Hepatic stellate cell (primary cell): ENCODE results near the gene PSMD10.

Experiments used
- DNase-seq: peaks from one replicate; pipeline ENCODE4 v3.0.0; 2011; ENCODE audit warnings: low spot score

PSMD10 gene

DNA sequence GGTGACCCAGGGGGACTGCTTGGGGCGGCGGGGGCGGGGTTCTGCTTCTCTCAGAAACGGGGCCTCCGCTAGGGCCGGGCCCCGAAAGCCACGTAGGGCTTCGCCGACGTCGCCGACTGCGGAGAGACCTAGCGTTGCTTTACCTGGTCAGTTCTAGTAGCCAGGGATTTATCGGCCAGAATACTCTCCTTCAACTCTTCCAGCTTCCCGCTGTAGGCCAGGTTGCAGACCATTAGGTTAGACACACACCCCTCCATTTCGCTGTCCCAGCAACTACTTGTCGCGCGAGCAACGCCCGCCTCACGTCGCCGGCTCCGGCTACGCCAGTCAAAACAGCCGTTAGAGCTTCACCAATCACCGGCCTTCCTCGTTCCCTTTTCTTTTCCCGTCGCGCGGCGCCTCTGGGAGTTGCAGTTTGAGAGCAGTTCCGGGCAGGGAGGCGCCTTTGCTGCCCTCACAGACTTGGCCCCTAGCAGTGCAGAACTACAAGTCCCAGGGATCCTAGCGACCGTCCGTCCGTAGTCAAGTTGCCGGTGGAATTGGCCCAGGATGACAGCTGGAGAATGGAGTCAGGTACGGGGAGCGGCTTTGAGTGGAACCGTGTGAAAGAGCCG, at the start of gene PSMD10, which contains the start of gene ATG4A:
PSMD10 (minus strand) TSS at position 279 of the 614 bp plus-strand sequence; CDS start at position 257, 22 bp downstream.
ATG4A (plus strand) TSS at position 515 of the 614 bp plus-strand sequence; CDS start at position 564, 49 bp downstream.
- DNase-seq: peak; percentile 64

DNA sequence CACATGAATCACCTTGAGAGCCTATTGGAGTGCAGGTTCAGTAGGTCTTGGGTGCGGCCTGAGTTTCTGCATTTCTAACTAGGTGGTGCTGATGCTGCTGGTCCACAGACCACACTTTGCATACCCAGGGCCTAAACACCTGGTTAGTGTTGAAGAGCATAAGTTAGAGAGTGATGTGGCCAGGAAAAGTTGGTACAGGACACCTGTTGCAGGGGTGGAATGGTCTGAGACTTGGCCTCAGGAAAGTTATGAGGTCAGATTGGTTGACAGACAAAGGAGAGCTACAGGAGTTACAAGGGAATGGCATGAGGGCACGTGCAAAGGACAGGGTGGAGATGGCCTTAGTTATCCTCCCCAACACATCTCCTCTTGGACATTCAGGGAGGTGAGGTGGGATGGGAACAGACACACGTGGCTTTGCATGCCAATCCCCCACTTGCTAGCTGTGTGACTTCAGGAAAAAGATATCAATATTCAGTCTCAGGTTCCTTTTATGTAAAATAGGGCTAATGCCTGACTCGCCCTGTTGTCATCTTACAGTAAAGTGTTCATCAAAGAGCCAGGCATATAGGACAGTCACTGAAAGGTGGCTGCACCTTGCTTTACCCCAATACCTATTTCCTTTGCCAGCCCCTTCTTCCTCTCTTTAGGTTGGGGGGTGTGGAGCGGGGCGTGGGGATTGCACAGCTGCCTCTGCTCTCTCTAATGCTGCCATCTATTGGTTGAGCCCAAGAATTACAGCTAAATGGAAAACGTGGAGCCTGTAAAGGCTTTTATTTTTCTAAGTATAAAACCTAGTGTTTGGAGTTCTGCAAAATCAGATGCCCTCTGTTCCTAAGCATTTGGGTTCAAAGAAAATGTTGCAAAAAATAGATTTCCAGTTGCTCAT, 47.7 kb upstream of the PSMD10 start:
- no peak for DNase-seq

DNA sequence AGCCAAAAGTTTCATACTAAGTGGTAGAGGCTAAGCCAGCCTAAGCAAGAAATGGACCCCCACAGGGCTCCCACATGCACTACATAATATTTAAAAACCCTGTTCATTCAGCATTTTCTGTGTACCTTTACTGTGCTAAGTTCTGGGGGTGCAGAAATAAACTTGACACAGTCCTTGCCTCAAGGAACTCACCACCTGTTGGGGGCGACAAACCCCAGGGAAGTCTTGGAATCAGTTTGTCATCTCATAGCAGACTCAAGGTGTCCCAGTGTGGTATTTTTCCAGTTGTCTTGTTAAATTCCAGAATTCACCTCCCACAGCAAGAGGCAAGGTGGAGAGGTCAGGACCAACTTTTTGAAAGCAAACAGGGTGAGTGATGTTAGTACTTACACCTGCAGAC, 43.4 kb upstream of the PSMD10 start:
- no peak for DNase-seq

GRCh38 chrX:108132876-108133275, 41.5 kb upstream of the PSMD10 start:
- DNase-seq: no peak

GRCh38 chrX:108132034-108132433, 40.7 kb upstream of the PSMD10 start:
- DNase-seq: no peak

DNA sequence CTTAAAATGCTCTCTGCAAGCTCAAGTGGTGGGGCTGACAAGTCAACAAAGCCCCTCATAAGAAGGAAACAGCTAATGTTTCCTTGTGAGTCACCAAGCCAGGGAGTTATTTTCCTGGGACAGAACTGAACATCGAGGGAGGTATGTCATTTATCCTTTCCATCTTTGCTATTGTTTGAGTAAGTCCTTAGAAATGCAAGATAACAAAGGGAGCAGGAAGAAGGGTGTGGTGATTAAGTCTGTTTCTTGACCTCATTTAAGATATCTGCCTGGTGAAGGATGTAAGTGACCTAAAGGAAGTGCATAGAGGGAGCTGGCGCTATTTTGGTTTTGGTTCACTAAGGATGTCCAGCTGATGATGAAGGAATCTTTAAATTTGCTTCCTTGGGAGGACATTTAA, 40.1 kb upstream of the PSMD10 start:
- no peak for DNase-seq

DNA sequence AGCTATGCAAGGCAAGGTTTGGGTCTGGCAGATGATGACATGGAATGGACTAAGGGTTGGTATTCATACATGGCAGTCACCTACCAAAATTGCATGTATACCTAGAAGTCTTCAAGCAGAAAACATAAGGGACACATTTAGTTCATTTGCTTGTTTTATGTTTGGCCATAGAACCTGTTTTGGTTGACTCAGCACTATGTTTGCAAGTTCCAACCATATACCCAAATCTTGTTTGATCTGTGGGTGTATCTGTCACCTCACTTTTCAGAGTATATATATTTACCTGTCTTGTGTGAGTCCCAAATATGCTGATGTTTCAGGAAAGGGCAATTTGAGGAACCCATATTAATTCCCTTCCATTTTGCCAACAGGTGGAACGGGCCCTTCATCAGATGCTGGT, 39.5 kb upstream of the PSMD10 start:
- DNase-seq: no peak

DNA sequence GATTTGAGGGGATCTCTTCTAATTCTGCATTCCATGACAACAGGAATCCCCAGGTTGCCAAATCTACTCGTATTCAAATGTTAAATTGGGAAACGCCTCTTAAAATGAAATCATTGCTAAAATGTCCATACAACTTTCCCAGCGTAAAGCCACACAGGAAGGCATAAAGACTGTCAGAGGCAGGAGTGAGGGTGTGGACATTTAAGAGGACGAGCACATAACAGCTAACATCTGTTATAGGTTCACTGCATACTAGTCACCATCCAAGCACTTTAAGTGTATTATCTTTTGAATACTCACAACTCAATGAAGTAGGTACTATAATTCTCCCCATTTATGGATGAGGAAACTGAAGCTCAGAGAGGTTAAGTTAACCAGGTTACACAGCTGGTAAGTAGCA, 35.8 kb upstream of the PSMD10 start:
- DNase-seq: no peak

GRCh38 chrX:108126661-108127060, 35.3 kb upstream of the PSMD10 start:
- no peak for DNase-seq

DNA sequence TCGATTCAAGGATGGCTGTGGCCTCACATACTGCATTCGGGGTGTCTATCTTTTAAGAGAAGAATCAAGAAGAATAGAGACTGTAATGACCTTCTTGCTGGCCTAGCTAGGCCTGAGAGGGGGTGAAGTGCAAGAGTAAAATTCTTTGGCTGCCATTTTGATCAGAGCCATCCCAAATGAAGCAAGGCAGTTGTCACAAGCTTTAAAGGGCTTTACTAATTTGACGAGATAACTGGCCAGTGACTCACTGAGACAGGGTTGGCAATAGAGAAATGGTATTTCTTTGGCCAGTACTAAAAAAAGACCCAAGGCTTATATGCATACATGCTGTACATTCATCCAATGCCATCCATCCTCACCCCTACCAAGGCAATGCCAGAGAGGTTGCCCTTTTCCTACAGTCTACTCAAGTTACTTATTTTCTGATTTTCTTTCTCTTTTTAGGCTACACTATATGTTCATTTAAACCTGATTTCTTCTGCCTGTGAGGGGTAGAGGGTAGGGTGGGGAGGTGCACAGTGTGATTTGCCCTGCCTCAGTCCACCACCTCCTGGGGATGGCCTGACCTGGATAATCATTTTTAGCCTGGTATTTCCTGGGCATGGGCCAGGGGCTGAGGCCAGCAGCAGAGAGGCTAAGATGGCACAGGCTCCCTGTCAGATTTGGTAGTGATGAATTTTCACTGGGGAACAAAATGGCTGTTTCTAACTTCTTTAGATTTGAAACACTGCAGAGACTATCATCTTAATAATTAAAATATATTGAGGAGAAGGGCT, 32.4 kb upstream of the PSMD10 start:
- DNase-seq: no peak

- no peak for DNase-seq
Measured at GRCh38 chrX:108122748-108123147, 31.4 kb upstream of the PSMD10 start.

GRCh38 chrX:108121291-108121690, 29.9 kb upstream of the PSMD10 start:
- DNase-seq: no peak

DNA sequence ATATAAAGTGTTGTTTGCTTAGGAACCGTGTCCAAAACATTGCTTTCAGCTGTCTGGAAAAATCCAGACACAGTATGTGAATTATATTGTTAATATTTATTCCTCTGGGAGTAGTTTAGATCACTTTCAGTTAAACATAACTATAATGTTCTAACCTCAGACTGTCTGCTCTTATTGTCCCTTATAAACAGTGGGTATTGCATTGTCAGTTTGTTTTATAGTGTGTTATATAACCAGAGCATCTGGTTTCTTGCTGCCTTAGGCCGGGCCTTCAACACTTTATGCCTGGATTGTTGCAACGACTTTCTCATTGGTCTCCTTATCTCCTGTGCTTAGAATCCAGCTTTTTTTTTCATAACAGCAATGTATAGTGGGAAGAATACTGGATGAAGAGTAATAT, 26.6 kb upstream of the PSMD10 start:
- DNase-seq: no peak

DNA sequence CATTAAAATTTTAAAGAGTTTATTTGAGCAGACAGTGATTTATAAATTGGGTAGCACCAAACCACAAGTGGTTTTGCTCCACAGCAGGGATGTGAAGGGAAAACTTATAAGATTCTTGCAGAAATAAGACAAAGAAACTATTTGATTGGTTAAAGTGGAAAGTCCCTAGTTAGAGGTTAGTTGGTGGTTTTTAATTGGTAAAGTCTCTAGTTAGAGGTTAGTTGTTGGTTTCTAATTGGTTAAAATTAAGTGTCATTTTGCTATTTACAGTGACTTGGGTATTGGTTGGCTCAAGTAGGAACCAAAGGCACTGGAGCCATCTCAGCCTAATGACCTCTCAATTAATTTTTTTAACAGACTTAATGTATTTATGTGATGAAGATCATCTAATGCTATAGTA, 23.2 kb upstream of the PSMD10 start:
- DNase-seq: no peak

- DNase-seq: no peak
Measured at GRCh38 chrX:108105473-108105872, 14.1 kb upstream of the PSMD10 start.

DNA sequence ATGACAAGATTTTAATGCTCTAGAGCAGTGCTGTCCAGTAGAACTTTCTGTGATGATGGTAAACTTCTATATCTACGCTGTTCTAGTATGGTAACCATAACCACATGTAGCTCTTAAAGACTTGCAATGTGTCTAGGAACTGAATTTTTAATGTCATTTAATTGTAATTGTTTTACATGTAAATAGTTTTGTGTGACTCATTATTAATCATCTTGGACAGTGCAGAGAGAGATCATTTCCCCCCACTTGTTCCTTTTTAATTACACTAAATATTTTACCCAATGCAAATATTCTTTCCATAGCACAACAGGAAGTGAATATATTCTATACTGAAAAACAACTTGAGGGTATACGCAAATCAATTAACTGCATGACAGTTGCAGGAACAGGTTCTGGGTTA, 6.0 kb upstream of the PSMD10 start:
- DNase-seq: no peak

GRCh38 chrX:108091878-108092291, 543 bp upstream of the PSMD10 start:
- no peak for DNase-seq

- DNase-seq: no peak
Measured at GRCh38 chrX:108090491-108091263, 665 bp downstream of the PSMD10 start.

- DNase-seq: no peak
Measured at GRCh38 chrX:108088511-108088910, 2.8 kb downstream of the PSMD10 start.

DNA sequence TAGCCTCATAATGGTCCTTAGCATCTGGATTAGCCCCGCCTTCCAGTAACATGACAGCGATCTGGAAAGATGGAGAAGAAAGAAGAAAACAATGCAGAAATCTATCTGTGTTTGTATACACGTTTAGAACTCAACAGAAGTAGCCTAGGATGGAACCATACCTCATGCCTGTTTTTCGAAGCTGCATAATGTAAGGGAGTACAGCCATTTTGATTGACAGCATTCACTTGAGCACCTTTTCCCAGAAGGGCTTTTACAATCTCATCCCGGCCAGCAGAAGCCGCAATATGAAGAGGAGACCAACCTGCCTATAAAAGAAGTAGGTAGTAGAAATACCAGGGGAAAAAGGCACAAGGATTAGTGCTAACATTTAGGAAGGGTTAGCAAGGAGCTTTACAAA, 3.5 kb downstream of the PSMD10 start:
- DNase-seq: no peak

DNA sequence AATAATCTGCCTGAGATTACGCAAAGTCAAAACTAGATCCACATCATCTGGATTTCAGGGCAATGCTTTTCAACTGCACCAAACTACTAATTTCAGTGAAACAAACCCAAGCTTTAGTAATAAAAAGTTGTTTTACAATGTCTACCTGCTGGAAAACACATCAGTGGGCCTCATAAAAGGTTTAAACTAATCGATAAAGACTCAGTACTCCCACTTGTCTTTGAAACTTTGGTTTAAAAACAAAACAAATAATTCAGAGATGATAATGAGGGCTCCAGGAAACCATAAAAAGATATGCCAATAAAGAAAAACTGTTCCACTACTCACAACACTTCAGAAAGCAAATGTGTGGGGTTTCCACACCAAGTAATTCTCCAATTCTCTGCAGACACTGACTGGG, 10.2 kb downstream of the PSMD10 start:
- no peak for DNase-seq

GRCh38 chrX:108072746-108073145, 18.6 kb downstream of the PSMD10 start:
- DNase-seq: peak; percentile 13
